NCI-H2227 (cell line): ENCODE results near the gene ARHGAP25.

Experiments
- DNase-seq: peaks from one replicate; lab custom pipeline; 2025; ENCODE audit not compliant: unreplicated experiment; lab: John Stamatoyannopoulos, UW

ARHGAP25 gene

GRCh38 chr2:68734688-68735525, at the start of gene ARHGAP25:
ARHGAP25 (plus strand) TSS chr2:68734811; CDS start chr2:68735200, 389 bp downstream.
- DNase-seq: no peak

- no peak for DNase-seq
These were observed 48.4 kb upstream of the ARHGAP25 start for GRCh38 chr2:68686178-68686577.

- no peak for DNase-seq
These were observed 47.6 kb upstream of the ARHGAP25 start for GRCh38 chr2:68687018-68687417.

- DNase-seq: no peak
These were observed 44.8 kb upstream of the ARHGAP25 start for GRCh38 chr2:68689553-68690537.

- DNase-seq: no peak
These were observed 43.8 kb upstream of the ARHGAP25 start for GRCh38 chr2:68690851-68691250.

GRCh38 chr2:68692511-68692910, 42.1 kb upstream of the ARHGAP25 start:
- no peak for DNase-seq

GRCh38 chr2:68693951-68694350, 40.7 kb upstream of the ARHGAP25 start:
- no peak for DNase-seq

- no peak for DNase-seq
These were observed 38.6 kb upstream of the ARHGAP25 start for GRCh38 chr2:68695971-68696370.

- no peak for DNase-seq
These were observed 38.1 kb upstream of the ARHGAP25 start for GRCh38 chr2:68696554-68696953.

GRCh38 chr2:68698567-68699377, 35.8 kb upstream of the ARHGAP25 start:
- DNase-seq: peak; percentile 76

GRCh38 chr2:68700560-68700959, 34.1 kb upstream of the ARHGAP25 start:
- DNase-seq: no peak

- no peak for DNase-seq
These were observed 28.0 kb upstream of the ARHGAP25 start for GRCh38 chr2:68706637-68707036.

- no peak for DNase-seq
These were observed 26.0 kb upstream of the ARHGAP25 start for GRCh38 chr2:68708629-68709028.

GRCh38 chr2:68709421-68709911, 25.1 kb upstream of the ARHGAP25 start:
- DNase-seq: peak; percentile 70

- DNase-seq: no peak
These were observed 24.3 kb upstream of the ARHGAP25 start for GRCh38 chr2:68710336-68710735.

- no peak for DNase-seq
These were observed 23.9 kb upstream of the ARHGAP25 start for GRCh38 chr2:68710756-68711155.

- no peak for DNase-seq
These were observed 19.7 kb upstream of the ARHGAP25 start for GRCh38 chr2:68714866-68715265.

GRCh38 chr2:68715353-68716041, 19.1 kb upstream of the ARHGAP25 start:
- peak; percentile 12 for DNase-seq

- no peak for DNase-seq
These were observed 17.9 kb upstream of the ARHGAP25 start for GRCh38 chr2:68716604-68717304.

- no peak for DNase-seq
These were observed 17.3 kb upstream of the ARHGAP25 start for GRCh38 chr2:68717305-68717661.
